AG09319 (cell line): ENCODE results near the gene UGT2B17.

Experiments
- DNase-seq: peaks from one replicate; pipeline ENCODE4 v3.0.0-alpha.2; 2010; ENCODE audit warnings: low read depth; ENCODE audit errors: extremely low read depth
- TF ChIP-seq, protein P1 (sequence below): IDR thresholded peaks from 2 replicates; pipeline ENCODE4 v1.5.1; 2011; ENCODE audit warnings: low read depth, mild to moderate bottlenecking, inconsistent platforms, low read length, moderate library complexity

UGT2B17 gene

DNA sequence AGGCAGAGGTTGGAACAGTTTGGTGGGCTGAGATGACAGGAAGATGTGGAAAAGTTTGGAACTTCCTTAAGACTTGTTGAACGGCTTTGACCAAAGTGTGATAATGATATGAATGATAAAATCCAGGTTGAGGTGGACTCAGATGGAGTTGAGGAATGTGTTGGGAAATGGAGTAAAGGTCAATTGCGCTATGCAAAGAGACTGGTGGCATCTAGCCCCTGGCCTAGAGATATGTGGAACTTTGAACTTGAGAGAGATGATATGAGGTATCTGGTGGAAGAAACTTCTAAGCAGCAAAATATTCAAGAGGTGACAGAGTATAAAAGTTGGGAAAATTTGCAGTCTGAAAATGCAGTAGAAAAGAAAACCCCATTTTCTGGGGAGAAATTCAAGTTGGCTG, 21.4 kb upstream of the UGT2B17 start:
- TF ChIP-seq, protein P1, sequence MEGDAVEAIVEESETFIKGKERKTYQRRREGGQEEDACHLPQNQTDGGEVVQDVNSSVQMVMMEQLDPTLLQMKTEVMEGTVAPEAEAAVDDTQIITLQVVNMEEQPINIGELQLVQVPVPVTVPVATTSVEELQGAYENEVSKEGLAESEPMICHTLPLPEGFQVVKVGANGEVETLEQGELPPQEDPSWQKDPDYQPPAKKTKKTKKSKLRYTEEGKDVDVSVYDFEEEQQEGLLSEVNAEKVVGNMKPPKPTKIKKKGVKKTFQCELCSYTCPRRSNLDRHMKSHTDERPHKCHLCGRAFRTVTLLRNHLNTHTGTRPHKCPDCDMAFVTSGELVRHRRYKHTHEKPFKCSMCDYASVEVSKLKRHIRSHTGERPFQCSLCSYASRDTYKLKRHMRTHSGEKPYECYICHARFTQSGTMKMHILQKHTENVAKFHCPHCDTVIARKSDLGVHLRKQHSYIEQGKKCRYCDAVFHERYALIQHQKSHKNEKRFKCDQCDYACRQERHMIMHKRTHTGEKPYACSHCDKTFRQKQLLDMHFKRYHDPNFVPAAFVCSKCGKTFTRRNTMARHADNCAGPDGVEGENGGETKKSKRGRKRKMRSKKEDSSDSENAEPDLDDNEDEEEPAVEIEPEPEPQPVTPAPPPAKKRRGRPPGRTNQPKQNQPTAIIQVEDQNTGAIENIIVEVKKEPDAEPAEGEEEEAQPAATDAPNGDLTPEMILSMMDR, result no peak
- no peak for DNase-seq

DNA sequence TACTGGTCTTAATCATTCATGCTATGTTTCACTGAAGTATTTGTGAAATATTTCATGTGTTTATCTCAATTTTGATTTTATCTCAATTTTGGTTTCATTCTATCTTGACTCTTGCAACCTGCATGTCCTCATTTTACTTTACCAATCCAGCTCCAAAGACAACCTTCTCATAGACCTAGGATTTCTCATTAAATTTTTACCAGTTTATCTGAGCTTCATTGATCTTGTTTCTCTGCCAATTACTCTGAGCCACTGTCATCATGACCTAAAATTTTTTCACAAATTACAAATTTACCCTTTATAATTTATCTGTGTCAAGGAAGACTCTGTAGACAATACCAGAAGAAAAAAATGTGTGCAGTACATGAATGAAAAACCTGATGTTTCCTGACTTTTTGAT, 18.6 kb upstream of the UGT2B17 start:
- DNase-seq, result no peak
- TF ChIP-seq, protein P1, result no peak

DNA sequence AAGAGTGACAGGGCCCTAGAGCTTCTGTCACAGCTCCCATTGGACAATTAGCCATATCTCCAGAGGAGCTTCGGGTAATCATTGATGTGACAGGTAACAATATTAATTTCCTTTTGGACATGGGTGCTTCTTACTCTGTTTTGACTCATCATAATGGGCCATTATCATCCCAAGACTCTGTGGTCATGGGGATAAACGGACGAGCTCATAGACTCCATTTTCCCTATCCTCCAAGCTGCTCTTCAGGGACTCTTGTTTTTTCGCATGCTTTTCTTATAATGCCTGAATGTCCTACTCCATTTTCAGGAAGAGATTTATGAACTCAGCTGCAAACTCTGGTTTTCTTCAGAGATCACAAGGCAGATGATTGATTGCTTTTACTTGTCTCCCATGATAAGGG, 17.0 kb upstream of the UGT2B17 start:
- DNase-seq, result no peak
- TF ChIP-seq, protein P1, result no peak

DNA sequence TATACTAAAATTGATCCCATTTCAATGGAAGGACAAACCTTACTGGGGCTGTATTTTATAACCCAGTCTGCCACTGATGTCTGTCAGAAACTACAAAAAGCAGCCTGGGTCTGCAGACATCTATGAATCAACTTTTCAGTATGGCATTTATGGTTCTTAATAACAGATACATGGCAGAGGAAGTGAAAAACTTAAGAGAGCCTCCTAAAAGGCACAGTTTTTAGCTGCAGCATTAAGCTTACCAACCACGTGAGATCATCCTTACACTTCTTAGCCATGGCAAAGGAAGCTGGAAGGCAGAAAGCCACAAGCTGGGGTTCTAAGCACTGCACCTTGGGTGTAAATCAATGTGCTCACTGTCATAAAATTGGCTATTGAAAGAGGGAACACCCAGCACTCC, 16.6 kb upstream of the UGT2B17 start:
- TF ChIP-seq, protein P1, result no peak
- DNase-seq, result no peak

DNA sequence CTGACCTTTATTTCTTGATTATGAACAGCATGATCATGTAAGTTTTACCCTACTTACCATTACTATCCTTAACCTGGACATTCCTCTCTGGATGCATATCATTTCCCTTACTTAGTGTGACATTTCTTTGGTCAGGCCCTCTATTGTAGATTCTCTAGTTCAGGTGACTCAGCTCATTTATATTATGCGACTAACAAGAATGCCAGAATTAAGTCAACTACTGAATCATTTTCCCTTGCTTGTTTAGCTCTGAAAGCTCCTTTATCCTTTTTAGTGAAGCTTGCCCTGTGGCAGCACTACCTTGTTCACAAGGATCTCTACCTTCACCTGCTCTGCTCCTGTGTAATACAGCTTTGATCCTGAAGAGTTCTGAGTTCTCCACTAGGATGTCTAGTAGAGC, 15.1 kb upstream of the UGT2B17 start:
- TF ChIP-seq, protein P1, result no peak
- DNase-seq, result no peak

DNA sequence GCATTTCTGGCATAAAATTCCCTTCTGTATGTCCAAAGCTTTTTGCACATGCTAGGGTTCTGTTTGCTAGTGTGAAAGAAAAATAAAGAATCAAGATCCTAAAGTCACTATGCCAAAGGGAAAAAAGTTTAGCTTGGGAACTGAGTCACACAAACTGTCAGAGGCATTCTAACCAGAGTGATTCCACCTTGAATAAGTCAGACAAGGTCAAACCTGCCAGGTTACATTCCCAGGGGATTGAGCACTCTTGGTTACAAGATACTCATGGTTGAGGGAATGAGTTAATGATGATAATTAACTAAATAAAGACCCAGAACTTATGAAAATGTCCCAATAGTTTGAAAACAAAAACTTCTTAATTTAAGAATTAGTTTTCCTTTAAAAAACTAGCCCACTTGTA, 13.7 kb upstream of the UGT2B17 start:
- TF ChIP-seq, protein P1, result no peak
- DNase-seq, result no peak

DNA sequence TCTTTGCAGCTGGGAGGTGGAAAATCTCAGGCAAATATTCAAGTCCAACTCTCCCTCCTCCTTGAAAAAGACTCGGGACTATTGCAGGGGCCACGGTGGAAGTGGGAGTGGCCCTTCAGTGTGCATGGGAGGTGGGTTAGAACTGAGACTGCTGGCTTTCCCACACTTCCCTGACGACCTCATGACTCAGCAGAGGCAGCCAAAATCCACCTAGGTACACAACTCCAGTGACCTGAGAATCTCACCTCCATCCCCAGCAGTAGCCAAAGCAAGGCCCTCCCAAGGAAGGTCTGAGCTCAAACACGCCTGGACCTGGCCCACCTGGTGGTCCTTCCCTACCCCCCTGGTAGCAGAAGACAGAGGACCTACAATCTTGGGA, 6.2 kb upstream of the UGT2B17 start:
- TF ChIP-seq, protein P1, result no peak
- DNase-seq, result no peak
